Measurements from ENCODE around the gene REPIN1.
"Not testable (repeated sequence)": the region's sequence is repeated elsewhere in the genome, so short reads cannot be mapped to it uniquely, and the experiment has no call there.

The REPIN1 gene

GRCh38 chr7:150383710-150384397 is 15.2 kb downstream of the REPIN1 start:
- Histone ChIP-seq H3K4me2 (ENCODE audit: low read length) (peak overlapping the region; percentile 86), H3K9ac (ENCODE audit: low read length) (no peak overlapping the region), H3K9me3 (ENCODE audit: insufficient read depth, low read length) (no peaks in the 10 kb centered on the region), H3K4me3 (ENCODE audit: low read length) (peak overlapping the region; percentile 61), H3K36me3 (replicated peaks; ENCODE audit: low read depth, low read length) (peaks cover 5% of the 10 kb centered on the region), H4K20me1 (ENCODE audit: insufficient read depth, low read length) (no peaks in the 10 kb centered on the region), H3K27ac (ENCODE audit: low read length) (peak overlapping the region; percentile 80), H3K27me3 (ENCODE audit: low read depth, low read length) (no peaks in the 10 kb centered on the region), H3K79me2 (ENCODE audit: low read length) (peaks cover 63% of the 10 kb centered on the region), H2AFZ (ENCODE audit: low read depth, low read length) (no peak overlapping the region), H3K4me1 (ENCODE audit: low read length) (peaks cover 73% of the 10 kb centered on the region)
- TF ChIP-seq CTCF (IDR thresholded peaks at IDR 0.05; ENCODE audit: low read depth, low read length) (no peak), EZH2phosphoT487 (IDR thresholded peaks at IDR 0.05; ENCODE audit: low read depth) (no peak)

GRCh38 chr7:150384406-150385301 is 16.0 kb downstream of the REPIN1 start:
- TF ChIP-seq CTCF (IDR thresholded peaks at IDR 0.05; ENCODE audit: low read depth, low read length) = no peak
- peak overlapping the region; percentile 61 for H3K4me3 ChIP-seq (ENCODE audit: low read length)
- no peaks in the 10 kb centered on the region for H4K20me1 ChIP-seq (ENCODE audit: insufficient read depth, low read length)
- H3K27ac ChIP-seq (ENCODE audit: low read length) = peak overlapping the region; percentile 80
- H3K4me1 ChIP-seq (ENCODE audit: low read length) = peaks cover 76% of the 10 kb centered on the region
- H3K36me3 ChIP-seq (replicated peaks; ENCODE audit: low read depth, low read length) = peaks cover 5% of the 10 kb centered on the region
- H3K27me3 ChIP-seq (ENCODE audit: low read depth, low read length) = no peaks in the 10 kb centered on the region
- peaks cover 60% of the 10 kb centered on the region for H3K79me2 ChIP-seq (ENCODE audit: low read length)
- H3K4me2 ChIP-seq (ENCODE audit: low read length) = peak overlapping the region; percentile 86
- no peak overlapping the region for H2AFZ ChIP-seq (ENCODE audit: low read depth, low read length)
- no peaks in the 10 kb centered on the region for H3K9me3 ChIP-seq (ENCODE audit: insufficient read depth, low read length)
- H3K9ac ChIP-seq (ENCODE audit: low read length) = peak overlapping the region; percentile 65

GRCh38 chr7:150385302-150385723 is 16.7 kb downstream of the REPIN1 start:
- H3K79me2 ChIP-seq (ENCODE audit: low read length) = peaks cover 54% of the 10 kb centered on the region
- no peaks in the 10 kb centered on the region for H4K20me1 ChIP-seq (ENCODE audit: insufficient read depth, low read length)
- H3K4me1 ChIP-seq (ENCODE audit: low read length) = peaks cover 73% of the 10 kb centered on the region
- no peaks in the 10 kb centered on the region for H3K27me3 ChIP-seq (ENCODE audit: low read depth, low read length)
- no peaks in the 10 kb centered on the region for H3K9me3 ChIP-seq (ENCODE audit: insufficient read depth, low read length)
- TF ChIP-seq EZH2phosphoT487 (IDR thresholded peaks at IDR 0.05; ENCODE audit: low read depth) = no peak
- TF ChIP-seq CTCF (IDR thresholded peaks at IDR 0.05; ENCODE audit: low read depth, low read length) = no peak
- H3K27ac ChIP-seq (ENCODE audit: low read length) = peak overlapping the region; percentile 80
- H3K4me2 ChIP-seq (ENCODE audit: low read length) = peak overlapping the region; percentile 86
- H3K9ac ChIP-seq (ENCODE audit: low read length) = peak overlapping the region; percentile 65
- H2AFZ ChIP-seq (ENCODE audit: low read depth, low read length) = no peak overlapping the region
- H3K36me3 ChIP-seq (replicated peaks; ENCODE audit: low read depth, low read length) = peaks cover 10% of the 10 kb centered on the region
- peak overlapping the region; percentile 61 for H3K4me3 ChIP-seq (ENCODE audit: low read length)

GRCh38 chr7:150385884-150386283 is 17.3 kb downstream of the REPIN1 start:
- H3K27me3 ChIP-seq (ENCODE audit: low read depth, low read length); H2AFZ ChIP-seq (ENCODE audit: low read depth, low read length); H3K9me3 ChIP-seq (ENCODE audit: insufficient read depth, low read length); H4K20me1 ChIP-seq (ENCODE audit: insufficient read depth, low read length): not testable (repeated sequence)
- Histone ChIP-seq H3K4me1 (ENCODE audit: low read length) (peaks cover 67% of the 10 kb centered on the region), H3K27ac (ENCODE audit: low read length) (peak overlapping the region; percentile 80), H3K79me2 (ENCODE audit: low read length) (peaks cover 48% of the 10 kb centered on the region), H3K4me2 (ENCODE audit: low read length) (peak overlapping the region; percentile 86), H3K4me3 (ENCODE audit: low read length) (0 out of 2 replicates have a peak overlapping the region, but pooled peaks have one; percentile 61), H3K9ac (ENCODE audit: low read length) (peak overlapping the region; percentile 65), H3K36me3 (replicated peaks; ENCODE audit: low read depth, low read length) (peaks cover 14% of the 10 kb centered on the region)

Measured in OCI-LY3 (cell line).